Gastroesophageal sphincter (tissue), 3 donors: Measurements from ENCODE around the gene PNLDC1.

ENCODE experiments used
- POLR2AphosphoS5 ChIP-seq: sonication (generic); formaldehyde crosslinking; IDR thresholded peaks from one replicate; pipeline ENCODE4 v1.6.1; 2017; ENCODE audit warnings: antibody characterized with exemption
- TF ChIP-seq, protein P1 (sequence below), 4 experiments: fragments of 200-600 bp in 2 of 4; fragments of 450-650 bp in 2 of 4; sonication (generic) in 1 of 4; IDR thresholded peaks; one replicate each; pipeline ENCODE4 v1.5.1; 2017 to 2019; ENCODE audit warnings: antibody characterized with exemption in 4 of 4, mild to moderate bottlenecking in 2 of 4, moderate library complexity in 2 of 4

DNA sequence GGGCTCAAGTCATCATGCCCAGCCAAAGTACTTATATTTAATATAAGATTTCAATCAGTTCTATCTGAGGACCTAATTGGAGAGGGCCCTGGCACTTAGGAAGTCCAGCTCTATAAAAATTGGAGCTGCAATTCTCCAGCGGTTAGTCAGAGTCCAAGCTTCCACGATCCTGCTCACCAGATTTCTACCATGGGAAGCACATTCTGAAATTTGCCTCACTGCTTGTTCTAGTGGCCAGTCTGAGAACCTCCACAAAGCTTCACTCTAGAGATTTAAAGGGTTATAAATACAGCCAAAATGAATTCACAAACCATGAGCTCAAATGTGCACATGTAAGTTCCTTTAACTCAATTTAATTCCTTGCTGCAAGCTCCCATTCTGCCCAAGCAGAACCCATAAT lies 33.5 kb downstream of the PNLDC1 start:
- TF ChIP-seq, protein P1, sequence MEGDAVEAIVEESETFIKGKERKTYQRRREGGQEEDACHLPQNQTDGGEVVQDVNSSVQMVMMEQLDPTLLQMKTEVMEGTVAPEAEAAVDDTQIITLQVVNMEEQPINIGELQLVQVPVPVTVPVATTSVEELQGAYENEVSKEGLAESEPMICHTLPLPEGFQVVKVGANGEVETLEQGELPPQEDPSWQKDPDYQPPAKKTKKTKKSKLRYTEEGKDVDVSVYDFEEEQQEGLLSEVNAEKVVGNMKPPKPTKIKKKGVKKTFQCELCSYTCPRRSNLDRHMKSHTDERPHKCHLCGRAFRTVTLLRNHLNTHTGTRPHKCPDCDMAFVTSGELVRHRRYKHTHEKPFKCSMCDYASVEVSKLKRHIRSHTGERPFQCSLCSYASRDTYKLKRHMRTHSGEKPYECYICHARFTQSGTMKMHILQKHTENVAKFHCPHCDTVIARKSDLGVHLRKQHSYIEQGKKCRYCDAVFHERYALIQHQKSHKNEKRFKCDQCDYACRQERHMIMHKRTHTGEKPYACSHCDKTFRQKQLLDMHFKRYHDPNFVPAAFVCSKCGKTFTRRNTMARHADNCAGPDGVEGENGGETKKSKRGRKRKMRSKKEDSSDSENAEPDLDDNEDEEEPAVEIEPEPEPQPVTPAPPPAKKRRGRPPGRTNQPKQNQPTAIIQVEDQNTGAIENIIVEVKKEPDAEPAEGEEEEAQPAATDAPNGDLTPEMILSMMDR (IDR thresholded peaks at IDR 0.05), result no peak
- TF ChIP-seq POLR2AphosphoS5, result no peak
